Glutamatergic neuron (in vitro differentiated cells): ENCODE data around the gene ACAN. TPM values are rescaled to one million over a fixed set of nuclear protein-coding genes. Genes with fewer than 3 reads are reported as not detected.

ENCODE experiments used
- DNase-seq: peaks from one replicate; pipeline ENCODE4 v3.0.0; 2022
- H3K27ac Mint-ChIP-seq: one replicate; pipeline ENCODE4 v1.8.0; 2020; ENCODE audit warnings: mild to moderate bottlenecking, mixed read lengths, inconsistent platforms; ENCODE audit not compliant: unreplicated experiment
- H3K27me3 Mint-ChIP-seq: one replicate; pipeline ENCODE4 v1.8.0; 2020; ENCODE audit warnings: mild to moderate bottlenecking, moderate library complexity, mixed read lengths, inconsistent platforms; ENCODE audit not compliant: unreplicated experiment
- H3K36me3 Mint-ChIP-seq: one replicate; pipeline ENCODE4 v1.8.0; 2020; ENCODE audit warnings: mild to moderate bottlenecking, mixed read lengths, inconsistent platforms; ENCODE audit not compliant: unreplicated experiment
- H3K4me1 Mint-ChIP-seq: one replicate; pipeline ENCODE4 v1.8.0; 2020; ENCODE audit warnings: mild to moderate bottlenecking, low read depth, mixed read lengths, inconsistent platforms; ENCODE audit not compliant: unreplicated experiment
- H3K4me3 Mint-ChIP-seq: one replicate; pipeline ENCODE4 v1.8.0; 2020; ENCODE audit warnings: mild to moderate bottlenecking, mixed read lengths, inconsistent platforms; ENCODE audit not compliant: unreplicated experiment
- H3K9me3 Mint-ChIP-seq: one replicate; pipeline ENCODE4 v1.8.0; 2020; ENCODE audit warnings: mild to moderate bottlenecking, moderate library complexity, mixed read lengths, inconsistent platforms; ENCODE audit not compliant: unreplicated experiment
- total RNA-seq: library from RNA; stranded (reverse); fragmentation: NEBNext Ultra II Directional; extraction: Animal tissue kit (Norgen Biotek cat#: 25700); gene quantifications from one replicate; pipeline ENCODE4 v1.2.1, GENCODE V29; 2021; ENCODE audit not compliant: unreplicated experiment
- TF ChIP-seq, protein P1 (sequence below): fragments of 200-600 bp; sonication (generic); IDR thresholded peaks from one replicate; pipeline ENCODE4 v1.5.0; 2021; ENCODE audit not compliant: partially characterized antibody, unreplicated experiment

The ACAN gene
- total RNA-seq, 1 donor from 2014 or later, result 0.05 TPM

- Mint-ChIP-seq H3K4me1 (peaks cover 10% of the 10 kb centered on the region), H3K4me3 (no peak overlapping the region), H3K27me3 (peaks cover 5% of the 10 kb centered on the region), H3K27ac (no peak overlapping the region), H3K9me3 (no peaks in the 10 kb centered on the region), H3K36me3 (no peaks in the 10 kb centered on the region)
- TF ChIP-seq, protein P1, sequence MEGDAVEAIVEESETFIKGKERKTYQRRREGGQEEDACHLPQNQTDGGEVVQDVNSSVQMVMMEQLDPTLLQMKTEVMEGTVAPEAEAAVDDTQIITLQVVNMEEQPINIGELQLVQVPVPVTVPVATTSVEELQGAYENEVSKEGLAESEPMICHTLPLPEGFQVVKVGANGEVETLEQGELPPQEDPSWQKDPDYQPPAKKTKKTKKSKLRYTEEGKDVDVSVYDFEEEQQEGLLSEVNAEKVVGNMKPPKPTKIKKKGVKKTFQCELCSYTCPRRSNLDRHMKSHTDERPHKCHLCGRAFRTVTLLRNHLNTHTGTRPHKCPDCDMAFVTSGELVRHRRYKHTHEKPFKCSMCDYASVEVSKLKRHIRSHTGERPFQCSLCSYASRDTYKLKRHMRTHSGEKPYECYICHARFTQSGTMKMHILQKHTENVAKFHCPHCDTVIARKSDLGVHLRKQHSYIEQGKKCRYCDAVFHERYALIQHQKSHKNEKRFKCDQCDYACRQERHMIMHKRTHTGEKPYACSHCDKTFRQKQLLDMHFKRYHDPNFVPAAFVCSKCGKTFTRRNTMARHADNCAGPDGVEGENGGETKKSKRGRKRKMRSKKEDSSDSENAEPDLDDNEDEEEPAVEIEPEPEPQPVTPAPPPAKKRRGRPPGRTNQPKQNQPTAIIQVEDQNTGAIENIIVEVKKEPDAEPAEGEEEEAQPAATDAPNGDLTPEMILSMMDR, result no peak
- DNase-seq, result no peak
Measured at GRCh38 chr15:88814393-88814792, 11.2 kb downstream of the ACAN start.

GRCh38 chr15:88818920-88819319 is 15.7 kb downstream of the ACAN start:
- no peaks in the 10 kb centered on the region for H3K9me3 Mint-ChIP-seq
- peaks cover 2% of the 10 kb centered on the region for H3K27me3 Mint-ChIP-seq
- H3K4me3 Mint-ChIP-seq, result no peak overlapping the region
- H3K27ac Mint-ChIP-seq, result no peak overlapping the region
- no peak for DNase-seq
- TF ChIP-seq, protein P1, result no peak
- H3K36me3 Mint-ChIP-seq, result peaks cover 3% of the 10 kb centered on the region
- peaks cover 4% of the 10 kb centered on the region for H3K4me1 Mint-ChIP-seq

DNA sequence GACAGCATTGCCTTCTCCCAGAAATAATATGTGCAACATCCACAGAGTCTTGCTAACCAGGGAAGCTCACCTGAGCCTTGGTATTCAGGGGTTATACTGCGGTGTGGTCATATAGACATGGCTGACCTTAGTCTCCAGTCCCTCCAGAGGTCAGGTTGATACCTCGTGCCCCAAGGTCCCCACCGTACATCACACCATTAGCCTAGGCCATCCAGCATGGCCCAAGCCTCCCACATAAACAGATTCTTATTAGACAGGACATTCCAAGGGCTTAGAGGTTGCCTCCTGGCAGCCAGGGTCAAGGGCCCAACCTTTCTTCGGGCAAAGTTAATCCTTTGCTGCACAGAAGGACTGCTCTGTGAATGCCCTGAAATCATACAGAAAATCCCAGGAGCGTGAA is 18.8 kb downstream of the ACAN start:
- Mint-ChIP-seq H3K4me3 (no peak overlapping the region), H3K27me3 (no peaks in the 10 kb centered on the region), H3K36me3 (peaks cover 3% of the 10 kb centered on the region), H3K4me1 (peaks cover 4% of the 10 kb centered on the region), H3K27ac (no peak overlapping the region), H3K9me3 (no peaks in the 10 kb centered on the region)
- TF ChIP-seq, protein P1, result no peak
- no peak for DNase-seq

DNA sequence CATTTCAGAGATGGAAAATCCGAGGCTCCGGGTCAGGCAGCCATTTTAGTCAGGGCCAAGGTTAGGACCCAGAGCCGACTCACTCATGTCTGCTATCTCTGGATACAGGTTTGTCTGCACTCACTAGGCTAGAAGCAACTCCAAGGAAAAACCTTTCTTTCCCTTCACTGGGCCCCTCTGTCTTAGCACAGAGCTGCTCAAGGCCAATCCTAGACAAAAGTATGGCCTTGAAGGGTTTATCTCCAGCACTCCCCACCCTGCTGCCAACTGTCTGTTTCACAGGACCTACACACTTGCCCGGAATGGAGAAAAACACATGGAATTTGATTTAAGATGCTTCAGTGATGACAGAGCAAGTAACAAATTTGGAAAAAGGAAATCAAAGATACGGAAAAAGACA is 25.6 kb downstream of the ACAN start:
- DNase-seq, result no peak
- H3K4me3 Mint-ChIP-seq, result no peak overlapping the region
- H3K4me1 Mint-ChIP-seq, result no peaks in the 10 kb centered on the region
- no peak overlapping the region for H3K27ac Mint-ChIP-seq
- TF ChIP-seq, protein P1, result no peak
- H3K36me3 Mint-ChIP-seq, result no peaks in the 10 kb centered on the region
- H3K9me3 Mint-ChIP-seq, result no peaks in the 10 kb centered on the region
- H3K27me3 Mint-ChIP-seq, result no peaks in the 10 kb centered on the region

DNA sequence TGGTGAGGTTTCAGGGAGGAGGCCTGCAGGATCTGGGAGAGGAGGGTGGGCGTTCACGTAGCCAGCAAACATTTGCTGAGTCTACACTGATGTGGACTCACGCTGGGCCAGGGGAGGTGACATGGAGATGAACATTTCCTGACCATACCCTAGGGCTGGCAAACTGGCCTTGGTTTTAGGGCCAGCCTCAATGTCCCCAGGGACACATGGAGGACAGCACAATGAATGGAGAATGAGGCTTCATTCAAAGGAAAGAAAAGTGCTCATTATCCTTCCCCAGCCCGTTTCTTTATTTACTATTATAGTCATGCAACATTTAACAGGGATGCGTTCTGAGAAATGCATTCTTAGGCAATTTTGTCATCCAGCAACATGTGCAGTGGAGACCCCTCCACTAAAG is 26.8 kb downstream of the ACAN start:
- Mint-ChIP-seq H3K27ac (no peak overlapping the region), H3K4me3 (no peak overlapping the region), H3K4me1 (no peaks in the 10 kb centered on the region), H3K36me3 (no peaks in the 10 kb centered on the region), H3K9me3 (no peaks in the 10 kb centered on the region), H3K27me3 (no peaks in the 10 kb centered on the region)
- TF ChIP-seq, protein P1, result no peak
- DNase-seq, result no peak
